ENCODE results near the gene DDX23.
"Not testable (repeated sequence)": the region's sequence is repeated elsewhere in the genome, so short reads cannot be mapped to it uniquely, and the experiment has no call there.

The DDX23 gene

GRCh38 chr12:48851883-48852733, at the start of gene DDX23:
TSS of gene DDX23 (minus strand) at chr12:48852163. CDS start at chr12:48845782, 6,381 bp downstream.
- DNase-seq: peak; percentile 94

DNA sequence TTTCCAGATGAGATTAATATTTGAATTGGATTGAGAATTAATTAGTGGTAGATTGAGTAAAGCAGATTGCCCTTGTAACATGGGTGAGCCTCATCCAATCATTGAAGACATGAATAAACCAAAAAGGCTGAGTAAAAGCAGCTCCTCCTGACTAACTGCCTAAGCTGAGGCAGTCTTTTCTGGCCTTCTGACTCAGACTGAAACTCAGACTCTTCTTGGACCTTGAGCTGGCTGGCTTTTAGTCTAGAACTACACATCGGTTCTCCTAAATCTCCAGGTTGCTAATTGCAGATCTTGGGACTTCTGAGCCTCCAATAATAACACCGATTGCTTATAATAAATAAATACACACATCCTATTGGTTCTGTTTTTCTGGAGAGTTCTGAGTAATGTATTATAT, 49.3 kb upstream of the DDX23 start:
- DNase-seq: no peak

GRCh38 chr12:48899651-48900050, 47.7 kb upstream of the DDX23 start:
- no peak for DNase-seq

GRCh38 chr12:48894271-48894670, 42.3 kb upstream of the DDX23 start:
- no peak for DNase-seq

DNA sequence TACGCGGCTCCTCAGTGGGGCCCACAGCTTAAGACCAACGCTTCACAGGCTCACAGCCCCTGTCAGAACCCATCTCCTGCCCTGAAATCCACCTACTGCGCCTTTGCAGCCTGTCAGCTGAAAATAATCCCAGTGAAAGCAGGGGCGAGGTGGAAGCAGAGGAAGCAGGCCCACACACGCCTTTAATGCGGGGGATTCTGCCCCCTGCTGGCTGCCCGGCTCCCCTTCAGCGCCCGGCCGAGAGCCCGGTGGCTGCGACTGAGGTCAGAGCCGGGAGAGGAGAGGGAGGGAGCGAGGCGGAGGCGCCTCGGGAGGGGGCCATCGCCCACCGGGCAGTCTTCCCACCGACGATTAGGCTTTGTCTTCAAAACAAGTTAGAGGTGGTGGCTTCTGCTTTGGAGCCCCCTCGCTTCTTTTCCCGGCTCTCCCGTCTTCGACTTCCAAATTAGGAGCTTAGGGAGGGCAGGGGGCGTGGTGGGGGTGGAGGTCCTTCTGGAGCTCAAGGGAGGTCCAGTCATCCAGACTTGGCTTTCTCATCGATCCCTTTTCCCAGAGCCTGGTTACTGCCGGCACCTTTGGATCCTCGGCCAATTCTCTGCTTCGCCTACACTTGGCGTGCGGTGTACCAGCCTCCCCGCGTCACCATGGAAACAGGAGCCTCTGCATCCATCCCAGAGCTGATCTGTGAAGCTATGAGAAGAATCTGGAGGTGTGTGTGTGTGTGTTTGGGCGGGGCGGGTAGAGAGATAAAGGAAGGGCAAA, 38.9 kb upstream of the DDX23 start:
- DNase-seq: no peak

GRCh38 chr12:48889679-48890078, 37.7 kb upstream of the DDX23 start:
- no peak for DNase-seq

DNA sequence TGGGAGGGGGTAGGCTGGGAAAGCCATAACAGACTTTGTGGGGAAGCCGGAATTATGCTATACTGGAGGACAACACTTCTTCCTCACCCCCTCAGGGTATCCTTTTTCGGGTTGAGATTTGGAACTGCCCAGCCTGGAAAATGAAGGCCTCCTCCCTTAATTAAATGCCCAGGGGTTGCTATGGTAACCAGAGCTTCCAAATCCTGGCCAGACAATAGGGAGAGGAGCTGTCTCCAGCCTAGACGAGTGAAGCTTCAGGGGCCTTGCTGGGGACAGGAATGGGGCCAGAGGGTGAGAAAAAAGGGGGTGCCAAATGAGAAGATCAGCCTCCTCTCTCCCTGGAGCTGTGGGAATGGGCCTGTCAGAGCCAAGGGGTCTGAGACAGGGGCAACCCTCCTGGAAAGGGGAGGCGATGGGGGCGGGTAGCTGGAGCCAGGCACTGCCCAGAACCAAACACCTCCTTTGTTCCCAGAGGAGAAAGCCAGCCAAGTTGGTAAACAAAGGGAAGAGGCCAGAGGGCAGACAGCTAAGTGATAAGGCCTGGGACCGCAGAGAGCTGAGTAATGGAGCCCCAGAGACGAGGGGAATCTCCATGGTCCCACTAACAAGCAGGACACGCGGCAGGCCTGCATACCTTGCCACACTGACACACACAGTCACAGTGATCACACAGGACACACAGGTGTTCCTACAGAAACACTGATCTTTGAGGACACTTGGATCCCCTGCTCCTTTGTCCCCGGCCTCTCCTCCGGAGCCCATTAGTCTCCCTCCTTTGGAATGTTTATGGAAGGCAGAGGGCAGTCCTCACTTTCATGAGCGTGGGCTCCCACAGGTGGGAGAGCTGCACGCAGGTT, 31.6 kb upstream of the DDX23 start:
- DNase-seq: no peak

GRCh38 chr12:48882972-48883304, 31.0 kb upstream of the DDX23 start:
- DNase-seq: no peak

- DNase-seq: no peak
Observed at GRCh38 chr12:48882315-48882687, 30.3 kb upstream of the DDX23 start.

DNA sequence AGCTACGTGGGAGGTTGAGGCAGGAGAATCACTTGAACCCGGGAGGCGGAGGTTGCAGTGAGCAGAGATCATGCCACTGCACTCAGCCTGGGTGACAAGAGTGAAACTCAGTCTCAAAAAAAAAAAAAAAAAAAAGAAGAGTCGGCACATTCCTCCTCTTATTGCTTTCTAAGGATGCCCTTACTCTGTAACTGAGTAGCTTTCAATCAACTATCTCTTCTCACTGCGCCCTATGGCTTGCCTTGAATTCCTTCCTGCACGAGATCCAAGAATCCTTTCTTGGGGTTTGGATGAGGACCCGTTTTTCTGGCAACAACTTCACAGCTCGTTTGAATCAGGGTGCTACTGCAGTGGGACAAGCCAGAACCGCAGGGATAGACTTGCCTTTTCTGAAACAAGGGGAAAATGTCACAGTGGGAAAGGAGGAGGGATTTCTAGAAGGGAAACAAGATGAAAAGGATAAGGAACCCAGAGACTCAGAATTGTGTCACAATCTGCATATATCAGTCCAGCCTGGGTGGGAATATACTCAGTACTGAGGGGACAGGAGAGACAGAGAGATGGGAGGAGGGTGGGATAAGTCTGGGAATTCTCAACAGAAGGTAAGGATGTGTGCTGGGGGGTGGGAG, 29.8 kb upstream of the DDX23 start:
- no peak for DNase-seq

GRCh38 chr12:48880647-48881046, 28.7 kb upstream of the DDX23 start:
- DNase-seq: no peak

- DNase-seq: no peak
Observed at GRCh38 chr12:48878548-48878947, 26.6 kb upstream of the DDX23 start.

DNA sequence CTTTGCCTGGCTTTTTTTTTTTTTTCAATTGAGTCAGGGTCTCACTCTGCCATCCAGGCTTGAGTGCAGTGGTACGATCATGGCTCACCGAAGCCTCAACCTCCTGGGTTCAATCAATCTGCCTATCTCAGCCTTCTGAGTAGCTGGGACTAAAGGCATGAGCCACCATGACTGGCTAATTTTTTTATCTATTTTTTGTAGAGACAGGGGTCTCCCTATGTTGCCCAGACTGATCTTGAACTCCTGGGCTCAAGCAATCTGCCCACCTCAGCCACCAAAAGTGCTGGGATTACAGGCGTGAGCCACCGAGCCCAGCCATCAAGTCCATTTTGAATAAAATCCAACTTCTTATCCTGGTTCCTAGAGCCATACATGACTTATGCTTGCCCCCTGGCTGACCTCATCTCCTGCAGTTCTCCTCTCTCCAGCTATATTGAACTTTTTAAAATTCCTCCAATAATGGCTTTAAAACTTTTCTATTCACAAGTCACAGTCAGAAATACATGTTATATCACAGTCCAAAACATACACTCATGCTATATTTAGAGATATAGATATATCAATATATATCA, 24.1 kb upstream of the DDX23 start:
- DNase-seq: no peak

GRCh38 chr12:48873534-48873933, 21.6 kb upstream of the DDX23 start:
- DNase-seq: not testable (repeated sequence)

GRCh38 chr12:48873096-48873495, 21.1 kb upstream of the DDX23 start:
- no peak for DNase-seq

DNA sequence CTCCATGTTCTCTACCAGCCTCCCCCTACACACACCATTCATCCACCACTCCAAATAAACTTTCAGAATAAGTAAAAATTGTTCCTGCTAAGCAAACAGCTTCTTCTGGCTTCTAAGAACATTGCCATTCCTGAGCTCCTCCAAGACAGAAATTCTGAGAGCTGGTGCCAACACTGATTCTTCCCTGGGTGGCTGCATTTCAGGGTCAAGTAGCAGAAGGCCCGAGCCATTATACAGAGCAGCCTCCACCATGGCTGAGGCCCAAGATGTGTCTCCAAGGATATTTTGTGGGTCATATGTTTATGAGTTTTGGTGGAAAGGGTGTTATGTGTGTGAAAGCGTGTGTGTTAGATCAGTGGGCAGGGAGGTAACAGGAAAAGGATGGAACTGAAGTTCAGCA, 17.2 kb upstream of the DDX23 start:
- no peak for DNase-seq

GRCh38 chr12:48868451-48868850, 16.5 kb upstream of the DDX23 start:
- no peak for DNase-seq

DNA sequence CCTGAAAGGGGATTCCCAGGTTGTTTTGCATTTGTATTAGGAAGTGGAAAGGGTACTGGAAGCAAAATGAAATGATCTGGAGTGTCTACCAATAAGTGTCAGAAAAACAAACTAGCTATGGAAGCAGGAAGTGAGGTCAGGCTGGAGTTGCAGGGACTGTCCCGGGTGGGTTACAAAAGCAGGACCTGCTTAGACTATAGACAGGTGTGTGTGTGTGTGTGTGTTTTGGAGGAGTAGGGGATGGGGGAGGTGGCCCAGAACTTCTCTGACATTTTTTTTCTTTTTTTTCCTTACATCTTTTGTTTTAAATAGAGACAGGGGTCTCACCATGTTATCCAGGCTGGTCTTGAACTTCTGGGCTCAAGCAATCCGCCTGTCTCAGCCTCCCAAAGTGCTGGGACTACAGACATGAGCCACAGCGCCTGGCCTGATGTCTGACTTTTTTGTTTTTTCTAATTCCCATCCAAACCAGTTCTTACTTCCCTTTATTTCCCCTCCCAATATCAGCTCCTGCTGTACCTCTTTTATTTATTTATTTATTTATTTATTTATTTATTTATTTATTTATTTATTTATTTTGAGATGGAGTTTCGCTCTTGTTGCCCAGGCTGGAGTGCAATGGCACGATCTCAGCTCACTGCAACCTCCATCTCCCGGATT, 14.2 kb upstream of the DDX23 start:
- no peak for DNase-seq

- DNase-seq: peak; percentile 61
Observed at GRCh38 chr12:48865281-48866051, 13.5 kb upstream of the DDX23 start, which contains the start of gene RND1. TSS of gene RND1 (minus strand) at chr12:48865870. CDS start at chr12:48865767, 103 bp downstream.

DNA sequence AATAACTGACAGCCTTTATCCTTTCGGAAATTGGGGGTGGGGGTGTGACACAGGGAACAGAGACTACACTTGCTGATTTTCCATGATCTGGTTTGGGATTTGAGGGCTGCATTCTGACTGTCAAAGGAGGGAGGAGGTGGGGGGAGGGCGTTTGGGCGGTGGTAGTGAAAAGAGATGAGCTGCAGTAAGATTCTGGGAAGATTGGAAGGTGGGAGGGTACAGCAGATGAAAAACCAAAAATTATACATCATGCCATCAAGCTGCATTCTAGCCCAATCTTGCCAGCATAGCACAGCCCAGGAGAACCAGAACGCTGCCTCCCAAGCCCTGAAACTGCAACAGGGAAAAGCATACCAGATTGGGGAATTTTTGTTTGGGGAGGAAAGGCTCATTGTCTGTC, 11.3 kb upstream of the DDX23 start:
- DNase-seq: no peak

- no peak for DNase-seq
Observed at GRCh38 chr12:48862760-48863159, 10.8 kb upstream of the DDX23 start.
